Superior temporal gyrus (tissue), 1 donor: ENCODE results near the gene MIS12.

Experiments
- DNase-seq: peaks from one replicate; pipeline ENCODE4 v3.0.0-alpha.2; 2016; ENCODE audit errors: extremely low spot score

Gene MIS12, protein sequence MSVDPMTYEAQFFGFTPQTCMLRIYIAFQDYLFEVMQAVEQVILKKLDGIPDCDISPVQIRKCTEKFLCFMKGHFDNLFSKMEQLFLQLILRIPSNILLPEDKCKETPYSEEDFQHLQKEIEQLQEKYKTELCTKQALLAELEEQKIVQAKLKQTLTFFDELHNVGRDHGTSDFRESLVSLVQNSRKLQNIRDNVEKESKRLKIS

GRCh38 chr17:5486206-5487124 lies at the start of gene MIS12:
MIS12 (plus strand) TSS chr17:5486566; CDS start chr17:5488863, 2,297 bp downstream.
- DNase-seq, result peak; percentile 98

- DNase-seq, result no peak
These were observed 48.5 kb upstream of the MIS12 start for GRCh38 chr17:5437721-5438317.

- peak; percentile 96 for DNase-seq
These were observed 47.5 kb upstream of the MIS12 start, which contains the start of gene C1QBP for GRCh38 chr17:5438716-5439445. C1QBP (minus strand) TSS chr17:5439155; CDS start chr17:5439073, 82 bp downstream.

- DNase-seq, result no peak
These were observed 47.0 kb upstream of the MIS12 start for GRCh38 chr17:5439446-5439764.

- no peak for DNase-seq
These were observed 42.6 kb upstream of the MIS12 start for GRCh38 chr17:5443728-5444127.

DNA sequence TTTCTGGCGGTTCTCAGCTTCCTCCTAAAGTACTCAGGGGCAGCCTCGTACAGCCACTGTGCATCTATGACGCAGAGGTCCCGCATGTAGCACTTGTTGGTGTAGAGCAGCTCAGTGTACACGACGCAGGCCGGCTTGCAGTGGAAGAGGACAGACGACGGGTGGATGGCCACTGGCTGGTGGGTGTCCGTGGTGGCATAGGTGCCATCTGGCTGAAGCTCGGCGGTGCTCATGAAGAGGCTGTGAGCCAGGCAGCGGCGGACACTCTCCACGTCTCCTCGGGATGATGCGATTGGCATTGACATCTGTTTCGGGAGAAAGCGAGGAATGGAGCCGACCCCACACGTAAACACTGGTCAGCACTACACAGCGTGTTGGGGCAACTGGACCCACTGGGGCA lies 42.2 kb upstream of the MIS12 start:
- DNase-seq, result no peak

- peak; percentile 94 for DNase-seq
These were observed 39.6 kb upstream of the MIS12 start for GRCh38 chr17:5446786-5447185.

- no peak for DNase-seq
These were observed 21.5 kb upstream of the MIS12 start for GRCh38 chr17:5464717-5465507.

DNA sequence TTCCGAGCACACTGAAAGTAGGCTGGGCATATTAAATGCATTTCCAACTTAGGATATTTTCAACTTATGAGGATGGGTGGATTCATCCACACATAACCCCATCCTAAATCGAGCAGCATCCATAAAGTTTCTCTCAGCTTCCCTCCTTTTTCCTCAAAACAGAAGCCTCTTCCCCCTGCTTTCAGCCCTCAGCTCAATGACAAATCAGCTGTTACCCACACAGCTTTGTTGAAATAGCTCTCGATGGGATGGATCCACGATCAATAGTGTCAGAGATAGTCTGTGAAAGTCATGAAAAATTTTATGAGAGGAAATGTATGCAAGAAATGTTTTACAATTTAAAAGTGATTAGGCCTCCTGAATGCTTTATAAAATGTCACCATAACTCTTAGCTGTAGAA lies 20.1 kb upstream of the MIS12 start:
- DNase-seq, result no peak

DNA sequence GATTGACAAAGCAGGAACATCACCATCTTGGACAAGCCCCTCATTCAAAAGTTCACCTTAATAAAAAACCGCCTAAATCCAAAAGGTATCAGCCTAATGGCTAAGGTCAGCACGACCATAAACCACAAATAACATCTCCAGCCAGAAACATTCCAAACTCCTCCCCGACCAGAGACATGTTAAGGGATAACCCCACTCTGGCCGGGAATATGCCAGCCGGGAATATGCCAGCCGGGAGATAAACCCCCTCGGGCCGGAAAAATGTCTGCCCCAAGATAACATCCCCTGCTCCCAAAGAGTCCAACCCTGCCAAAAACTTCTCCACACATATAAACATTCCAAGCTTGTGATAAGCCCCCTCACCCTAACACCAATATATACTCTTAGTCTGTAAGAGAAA lies 18.9 kb upstream of the MIS12 start:
- DNase-seq, result no peak

GRCh38 chr17:5468075-5468473 lies 18.3 kb upstream of the MIS12 start:
- no peak for DNase-seq

- DNase-seq, result no peak
These were observed 13.9 kb upstream of the MIS12 start for GRCh38 chr17:5472511-5472910.

DNA sequence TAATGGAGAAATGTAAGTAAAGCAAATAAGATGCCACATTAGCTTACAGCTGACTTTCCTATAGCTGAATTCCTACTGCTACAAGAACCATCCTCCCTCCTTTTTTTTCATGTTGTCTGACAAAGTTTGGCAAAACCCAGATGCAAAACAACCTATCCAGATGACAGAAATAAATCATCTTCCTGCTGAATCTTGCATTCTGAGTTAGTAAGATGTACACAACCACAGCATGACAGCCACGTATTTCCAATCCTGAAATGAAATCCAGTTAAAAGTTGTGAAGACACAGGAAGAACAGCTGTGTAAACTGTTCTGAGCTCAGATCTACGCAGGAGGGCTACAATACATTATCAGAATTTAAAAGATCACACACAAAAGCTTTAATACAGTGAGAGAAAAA lies 12.5 kb upstream of the MIS12 start:
- DNase-seq, result no peak

GRCh38 chr17:5478992-5479391 lies 7.4 kb upstream of the MIS12 start:
- DNase-seq, result no peak

DNA sequence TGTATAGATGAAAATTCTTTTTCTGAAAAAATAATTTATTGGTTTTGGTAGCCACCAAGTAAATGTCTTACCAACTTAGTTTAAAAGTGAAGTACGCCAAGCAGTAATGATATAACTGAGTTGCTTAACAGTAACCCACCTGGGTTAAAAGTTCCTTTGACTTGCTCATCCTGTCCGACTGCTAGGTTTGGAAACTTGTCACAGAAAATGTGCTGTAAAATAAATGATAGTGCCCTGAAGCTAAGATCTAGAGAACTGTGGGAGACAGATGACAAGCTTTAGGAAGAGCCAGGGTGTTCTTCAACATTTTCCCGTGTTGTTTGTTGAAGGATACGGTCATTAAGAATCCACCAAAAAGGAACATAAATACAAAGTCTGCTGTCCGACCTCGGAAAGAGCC lies 5.4 kb upstream of the MIS12 start:
- no peak for DNase-seq

DNA sequence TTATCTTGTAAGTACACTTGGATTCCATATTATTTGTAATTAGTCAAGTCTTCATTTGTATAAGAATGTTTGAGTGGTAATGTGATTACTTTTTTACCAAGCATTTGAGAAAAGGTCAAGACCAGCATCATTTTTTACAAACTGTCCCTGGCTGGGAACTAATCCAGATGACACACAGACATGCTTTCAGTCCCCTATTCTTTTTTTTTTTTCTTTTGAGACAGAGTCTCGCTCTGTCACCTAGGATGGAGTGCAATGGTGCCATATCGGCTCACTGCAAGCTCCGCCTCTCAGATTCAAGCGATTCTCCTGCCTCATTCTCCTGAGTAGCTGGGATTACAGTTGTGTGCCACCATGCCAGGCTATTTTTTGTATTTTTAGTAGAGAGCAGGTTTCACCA lies 4.9 kb upstream of the MIS12 start:
- no peak for DNase-seq

- DNase-seq, result no peak
These were observed 828 bp upstream of the MIS12 start, which contains the start of gene DERL2 for GRCh38 chr17:5485270-5486205. DERL2 (minus strand) TSS chr17:5486178; CDS start chr17:5486161, 17 bp downstream.

DNA sequence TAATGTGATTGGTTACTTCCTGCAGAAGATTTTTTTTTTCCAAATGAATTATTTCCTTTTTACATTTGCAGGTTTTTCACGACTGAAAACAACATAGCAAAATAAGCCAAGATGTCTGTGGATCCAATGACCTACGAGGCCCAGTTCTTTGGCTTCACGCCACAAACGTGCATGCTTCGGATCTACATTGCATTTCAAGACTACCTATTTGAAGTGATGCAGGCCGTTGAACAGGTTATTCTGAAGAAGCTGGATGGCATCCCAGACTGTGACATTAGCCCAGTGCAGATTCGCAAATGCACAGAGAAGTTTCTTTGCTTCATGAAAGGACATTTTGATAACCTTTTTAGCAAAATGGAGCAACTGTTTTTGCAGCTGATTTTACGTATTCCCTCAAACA lies 2.4 kb downstream of the MIS12 start:
- no peak for DNase-seq

DNA sequence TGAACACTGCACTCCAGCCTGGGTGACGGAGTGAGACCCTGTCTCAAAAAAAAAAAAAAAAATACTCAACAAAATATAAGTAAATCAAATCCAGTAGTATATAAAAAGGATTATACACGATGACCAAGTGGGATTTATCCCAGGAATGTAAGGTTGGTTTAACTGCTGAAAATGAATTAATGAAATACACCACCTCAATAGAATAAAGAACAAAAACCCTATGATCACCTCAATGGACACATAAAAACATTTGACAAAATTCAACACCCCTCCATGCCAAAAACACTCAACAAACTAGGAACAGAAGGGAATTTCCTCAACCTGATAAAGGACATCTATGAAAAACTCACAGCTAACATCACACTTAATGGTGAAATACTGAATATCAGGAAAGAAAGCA lies 6.6 kb downstream of the MIS12 start:
- no peak for DNase-seq
